Activated T-helper 1 cell treated with anti-CD3 and anti-CD28 coated beads, Interleukin-12 subunit alpha, Interleukin-12 subunit beta, Interleukin-2, Interleukin-4 antibody, amounts not matched to agents 30 ng/mL and 10 ng/mL and 1 ng/mL, durations not matched to agents 14 hours and 24 hours and 36 hours (primary cell): Measurements from ENCODE around the gene CCDC30. TPM values are rescaled to one million over a fixed set of nuclear protein-coding genes. Genes with fewer than 3 reads are reported as not detected.

ENCODE experiments used
- DNase-seq: peaks from one replicate; pipeline ENCODE4 v3.0.0; 2021; ENCODE audit warnings: low spot score
- H3K27ac Mint-ChIP-seq: one replicate; pipeline ENCODE4 v1.8.0; 2021; ENCODE audit warnings: mild to moderate bottlenecking, mixed read lengths
- H3K27me3 Mint-ChIP-seq: one replicate; pipeline ENCODE4 v1.8.0; 2022; ENCODE audit warnings: mild to moderate bottlenecking, moderate library complexity, mixed read lengths; ENCODE audit not compliant: insufficient read depth
- H3K36me3 Mint-ChIP-seq: one replicate; pipeline ENCODE4 v1.8.0; 2021; ENCODE audit warnings: low read depth, mixed read lengths
- H3K4me1 Mint-ChIP-seq: one replicate; pipeline ENCODE4 v1.8.0; 2021; ENCODE audit warnings: low read depth, mixed read lengths
- H3K4me3 Mint-ChIP-seq: one replicate; pipeline ENCODE4 v1.8.0; 2021; ENCODE audit warnings: mild to moderate bottlenecking, moderate library complexity, mixed read lengths
- H3K9me3 Mint-ChIP-seq: one replicate; pipeline ENCODE4 v1.8.0; 2021; ENCODE audit warnings: mixed read lengths
- intact Hi-C: fragments of 100-400 bp; cut with micrococcal nuclease; formaldehyde crosslinking; loops from one replicate; pipeline ENCODE4 v1.15.1; 2024
- total RNA-seq: library from RNA; stranded (reverse); gene quantifications from 2 replicates; pipeline ENCODE4 v1.2.3, GENCODE V29; 2022

Gene CCDC30
- 1.0 and 1.9 TPM in 2 replicates for total RNA-seq

GRCh38 chr1:42462828-42463763 lies at the start of gene CCDC30:
CCDC30 (plus strand) TSS chr1:42463286; CDS start chr1:42480552, 17,266 bp downstream.
- Mint-ChIP-seq H3K27me3 (peaks cover 9% of the 10 kb centered on the region), H3K36me3 (peaks cover 29% of the 10 kb centered on the region), H3K4me1 (peaks cover 31% of the 10 kb centered on the region), H3K4me3 (peak within 1 kb of the TSS; percentile 81), H3K27ac (peak within 1 kb of the TSS; percentile 70), H3K9me3 (no peaks in the 10 kb centered on the region)
- intact Hi-C loops, result loop anchor here (1.0 to 10.0 kb wide), 8 partner anchors 8 to 1892 kb away; partner anchors contain the start of genes ERI3, ERMAP, FOXJ3 and PPIH
- peak; percentile 96 for DNase-seq

- no peak overlapping the region for H3K4me3 Mint-ChIP-seq
- no peak overlapping the region for H3K27ac Mint-ChIP-seq
- H3K4me1 Mint-ChIP-seq, result no peaks in the 10 kb centered on the region
- intact Hi-C loops, result no loop called here
- H3K9me3 Mint-ChIP-seq, result no peaks in the 10 kb centered on the region
- H3K27me3 Mint-ChIP-seq, result no peaks in the 10 kb centered on the region
- H3K36me3 Mint-ChIP-seq, result peaks cover 12% of the 10 kb centered on the region
- no peak for DNase-seq
These were observed 48.3 kb upstream of the CCDC30 start for GRCh38 chr1:42414551-42415496.

GRCh38 chr1:42417166-42417565 lies 45.9 kb upstream of the CCDC30 start:
- DNase-seq, result no peak
- no peaks in the 10 kb centered on the region for H3K4me1 Mint-ChIP-seq
- H3K27ac Mint-ChIP-seq, result no peak overlapping the region
- intact Hi-C loops, result no loop called here
- H3K36me3 Mint-ChIP-seq, result peaks cover 9% of the 10 kb centered on the region
- H3K4me3 Mint-ChIP-seq, result no peak overlapping the region
- H3K9me3 Mint-ChIP-seq, result no peaks in the 10 kb centered on the region
- peaks cover 3% of the 10 kb centered on the region for H3K27me3 Mint-ChIP-seq

GRCh38 chr1:42418516-42418915 lies 44.6 kb upstream of the CCDC30 start:
- intact Hi-C loops, result no loop called here
- no peak for DNase-seq
- peaks cover 3% of the 10 kb centered on the region for H3K27me3 Mint-ChIP-seq
- H3K4me1 Mint-ChIP-seq, result no peaks in the 10 kb centered on the region
- no peaks in the 10 kb centered on the region for H3K9me3 Mint-ChIP-seq
- H3K4me3 Mint-ChIP-seq, result no peak overlapping the region
- peaks cover 6% of the 10 kb centered on the region for H3K36me3 Mint-ChIP-seq
- H3K27ac Mint-ChIP-seq, result no peak overlapping the region

- no peaks in the 10 kb centered on the region for H3K9me3 Mint-ChIP-seq
- peaks cover 3% of the 10 kb centered on the region for H3K27me3 Mint-ChIP-seq
- H3K36me3 Mint-ChIP-seq, result peaks cover 6% of the 10 kb centered on the region
- no peaks in the 10 kb centered on the region for H3K4me1 Mint-ChIP-seq
- no peak overlapping the region for H3K4me3 Mint-ChIP-seq
- intact Hi-C loops, result no loop called here
- no peak for DNase-seq
- H3K27ac Mint-ChIP-seq, result no peak overlapping the region
These were observed 43.8 kb upstream of the CCDC30 start for GRCh38 chr1:42419126-42419821.

GRCh38 chr1:42420121-42420520 lies 43.0 kb upstream of the CCDC30 start:
- no peak overlapping the region for H3K4me3 Mint-ChIP-seq
- H3K27me3 Mint-ChIP-seq, result peaks cover 3% of the 10 kb centered on the region
- H3K9me3 Mint-ChIP-seq, result no peaks in the 10 kb centered on the region
- no peaks in the 10 kb centered on the region for H3K4me1 Mint-ChIP-seq
- H3K27ac Mint-ChIP-seq, result no peak overlapping the region
- intact Hi-C loops, result no loop called here
- peaks cover 3% of the 10 kb centered on the region for H3K36me3 Mint-ChIP-seq
- no peak for DNase-seq

GRCh38 chr1:42420911-42421585 lies 42.0 kb upstream of the CCDC30 start:
- H3K27ac Mint-ChIP-seq, result no peak overlapping the region
- H3K4me1 Mint-ChIP-seq, result no peaks in the 10 kb centered on the region
- intact Hi-C loops, result no loop called here
- H3K36me3 Mint-ChIP-seq, result no peaks in the 10 kb centered on the region
- no peak for DNase-seq
- H3K9me3 Mint-ChIP-seq, result no peaks in the 10 kb centered on the region
- no peak overlapping the region for H3K4me3 Mint-ChIP-seq
- H3K27me3 Mint-ChIP-seq, result peaks cover 3% of the 10 kb centered on the region

- DNase-seq, result no peak
- Mint-ChIP-seq H3K9me3 (no peaks in the 10 kb centered on the region), H3K27me3 (peaks cover 3% of the 10 kb centered on the region), H3K4me3 (no peak overlapping the region), H3K27ac (no peak overlapping the region), H3K4me1 (no peaks in the 10 kb centered on the region), H3K36me3 (no peaks in the 10 kb centered on the region)
- intact Hi-C loops, result no loop called here
These were observed 40.3 kb upstream of the CCDC30 start for GRCh38 chr1:42422737-42423136.

GRCh38 chr1:42423681-42424080 lies 39.4 kb upstream of the CCDC30 start:
- Mint-ChIP-seq H3K9me3 (no peaks in the 10 kb centered on the region), H3K27me3 (peaks cover 3% of the 10 kb centered on the region), H3K4me1 (no peaks in the 10 kb centered on the region), H3K36me3 (no peaks in the 10 kb centered on the region), H3K4me3 (no peak overlapping the region), H3K27ac (no peak overlapping the region)
- no peak for DNase-seq
- intact Hi-C loops, result no loop called here

- intact Hi-C loops, result no loop called here
- Mint-ChIP-seq H3K27ac (no peak overlapping the region), H3K4me3 (no peak overlapping the region), H3K27me3 (peaks cover 3% of the 10 kb centered on the region), H3K36me3 (no peaks in the 10 kb centered on the region), H3K9me3 (no peaks in the 10 kb centered on the region), H3K4me1 (no peaks in the 10 kb centered on the region)
- DNase-seq, result no peak
These were observed 38.9 kb upstream of the CCDC30 start for GRCh38 chr1:42424201-42424600.

DNA sequence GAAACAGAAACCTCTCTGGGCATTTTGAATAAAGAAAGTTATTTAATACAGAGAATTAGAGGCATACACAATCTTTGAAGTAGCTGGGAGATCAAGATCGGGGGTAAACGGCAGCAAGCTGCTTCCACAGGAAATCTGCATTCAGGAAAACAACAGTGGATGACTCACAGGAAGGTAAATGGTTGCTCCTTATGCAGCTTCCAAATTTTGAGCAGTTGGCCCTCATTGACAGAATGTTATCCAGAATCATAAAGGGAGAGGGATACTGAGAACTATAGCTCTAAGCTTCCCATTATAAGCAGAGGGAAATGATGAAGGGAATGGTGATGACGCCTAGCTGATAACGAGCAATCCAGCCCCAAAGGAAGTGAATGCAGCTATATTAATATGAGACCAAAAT lies 35.8 kb upstream of the CCDC30 start:
- peaks cover 11% of the 10 kb centered on the region for H3K4me1 Mint-ChIP-seq
- intact Hi-C loops, result no loop called here
- H3K4me3 Mint-ChIP-seq, result no peak overlapping the region
- no peaks in the 10 kb centered on the region for H3K27me3 Mint-ChIP-seq
- H3K9me3 Mint-ChIP-seq, result no peaks in the 10 kb centered on the region
- H3K27ac Mint-ChIP-seq, result no peak overlapping the region
- no peaks in the 10 kb centered on the region for H3K36me3 Mint-ChIP-seq
- DNase-seq, result no peak

- Mint-ChIP-seq H3K4me1 (peaks cover 11% of the 10 kb centered on the region), H3K27me3 (no peaks in the 10 kb centered on the region), H3K4me3 (no peak overlapping the region), H3K27ac (no peak overlapping the region), H3K9me3 (no peaks in the 10 kb centered on the region), H3K36me3 (no peaks in the 10 kb centered on the region)
- DNase-seq, result no peak
- intact Hi-C loops, result no loop called here
These were observed 33.5 kb upstream of the CCDC30 start for GRCh38 chr1:42429603-42430002.
